ENCODE measurements around the gene VPS35L.

The VPS35L gene

GRCh38 chr16:19528666-19529065 is 26.8 kb upstream of the VPS35L start:
- in situ Hi-C loops (cut with HindIII; ENCODE audit: low sequenced_read_pairs) = loop anchor here (25.0 kb wide), 1 partner anchor 566 kb away; no protein-coding TSS in a partner anchor

DNA sequence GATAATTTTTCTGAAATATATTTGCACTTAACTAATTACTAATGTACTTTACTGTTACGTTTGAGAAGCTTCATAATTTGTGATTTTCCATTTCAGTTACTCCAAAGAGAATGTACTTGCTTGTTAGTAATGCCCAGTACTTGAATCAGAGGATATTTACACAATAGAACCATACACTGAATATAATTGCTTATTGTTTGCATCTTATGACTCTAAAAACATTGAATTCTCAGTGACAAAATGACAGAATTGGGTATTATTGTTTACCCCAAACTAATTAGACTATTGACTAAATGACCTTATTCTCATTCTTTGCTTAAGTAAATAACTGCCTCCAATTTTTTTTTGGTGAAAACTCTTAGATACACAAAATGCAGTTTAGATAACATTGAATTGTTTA is 22.9 kb upstream of the VPS35L start:
- in situ Hi-C loops (cut with HindIII; ENCODE audit: low sequenced_read_pairs) = loop anchor here (25.0 kb wide), 1 partner anchor 570 kb away; no protein-coding TSS in a partner anchor

DNA sequence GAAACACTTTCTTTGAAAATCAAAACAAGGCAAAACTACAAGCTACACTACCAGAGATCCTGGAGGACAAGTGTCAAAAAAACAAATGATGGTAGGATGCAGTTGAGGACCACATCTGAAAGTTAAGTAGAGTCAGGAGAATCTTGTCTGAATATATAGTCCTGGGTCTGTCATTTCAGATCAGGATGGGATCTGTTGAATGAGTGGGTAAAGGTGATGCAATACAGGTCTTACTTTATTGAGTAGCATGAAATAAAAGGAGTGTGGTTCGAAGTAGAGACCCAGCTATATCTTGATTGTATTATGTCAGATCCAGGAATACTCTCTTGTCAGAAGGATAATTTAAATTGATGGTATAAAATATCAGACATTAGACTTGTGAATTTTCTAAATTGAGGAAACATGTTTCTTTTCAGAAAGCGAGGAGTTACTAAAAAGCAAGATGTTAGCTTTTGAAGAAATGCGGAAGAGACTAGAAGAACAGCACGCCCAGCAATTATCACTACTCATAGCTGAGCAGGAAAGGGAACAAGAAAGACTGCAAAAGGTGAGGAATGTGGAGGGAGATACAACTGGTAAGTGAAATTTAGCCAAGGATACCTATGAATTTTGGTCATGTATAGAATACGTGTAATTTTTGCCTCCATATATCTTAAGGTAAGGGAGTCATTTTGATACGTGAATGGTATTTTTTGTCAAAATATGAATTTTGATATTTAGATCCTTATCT is 15.1 kb upstream of the VPS35L start:
- in situ Hi-C loops (cut with HindIII; ENCODE audit: low sequenced_read_pairs) = loop anchor here (25.0 kb wide), 1 partner anchor 578 kb away; no protein-coding TSS in a partner anchor

DNA sequence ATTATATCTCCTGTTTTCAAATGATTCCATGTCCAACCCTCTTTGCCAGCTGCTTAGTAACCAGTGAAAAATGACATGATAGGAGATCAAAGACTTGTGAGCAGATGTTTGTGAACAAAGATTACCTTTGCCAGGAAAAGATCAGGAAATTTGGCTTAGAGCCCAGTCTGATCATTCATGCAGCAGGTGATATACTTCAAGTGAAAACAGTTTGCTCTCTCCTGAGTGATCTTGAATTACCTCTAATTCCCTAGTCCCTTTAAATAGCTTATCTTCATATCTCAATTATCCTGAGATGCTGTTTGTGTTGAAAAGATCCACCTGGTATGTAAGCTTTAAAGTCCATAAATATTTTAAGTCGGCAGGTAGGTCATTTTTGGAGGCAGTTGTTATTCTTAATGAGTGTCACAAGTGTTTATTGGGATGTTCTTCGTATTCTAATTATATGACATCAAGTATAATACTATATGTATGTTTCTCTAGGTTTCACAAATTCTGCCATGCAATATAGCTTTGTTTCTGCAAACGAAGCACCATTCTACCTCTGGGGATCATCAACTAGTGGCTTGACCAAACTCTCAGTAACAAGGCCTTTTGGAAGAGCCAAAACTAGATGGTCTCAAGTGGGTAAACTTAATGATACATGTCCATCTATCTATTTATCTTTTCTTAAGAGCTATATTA is 13.2 kb upstream of the VPS35L start:
- in situ Hi-C loops (cut with HindIII; ENCODE audit: low sequenced_read_pairs) = loop anchor here (25.0 kb wide), 1 partner anchor 580 kb away; no protein-coding TSS in a partner anchor

DNA sequence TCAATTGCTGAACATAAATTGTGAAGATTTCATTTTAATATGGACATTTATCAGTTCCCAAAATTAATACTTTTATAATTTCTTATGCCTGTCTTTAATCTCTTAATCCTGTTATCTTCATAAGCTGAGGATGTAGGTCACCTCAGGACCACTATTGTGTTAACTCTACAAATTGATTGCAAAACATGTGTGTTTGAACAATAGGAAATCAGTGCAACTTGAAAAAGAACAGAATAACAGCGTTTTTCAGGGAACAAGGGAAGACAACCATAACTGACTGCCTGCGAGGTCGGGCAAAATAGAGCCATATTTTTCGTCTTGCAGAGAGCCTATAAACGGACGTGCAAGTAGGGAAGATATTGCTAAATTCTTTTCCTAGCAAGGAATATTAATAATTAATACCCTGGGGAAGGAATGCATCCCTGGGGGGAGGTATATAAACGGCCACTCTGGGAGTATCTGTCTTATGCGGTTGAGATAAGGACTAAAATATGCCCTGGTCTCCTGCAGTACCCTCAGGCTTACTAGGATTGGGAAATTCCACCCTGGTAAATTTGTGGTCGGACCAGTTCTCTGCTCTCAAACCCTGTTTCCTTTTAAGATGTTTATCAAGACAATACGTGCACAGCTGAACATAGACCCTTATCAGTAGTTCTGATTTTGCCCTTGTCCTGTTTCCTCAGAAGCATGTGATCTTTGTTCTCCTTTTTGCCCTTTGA is 12.1 kb upstream of the VPS35L start:
- in situ Hi-C loops (cut with HindIII; ENCODE audit: low sequenced_read_pairs) = loop anchor here (25.0 kb wide), 1 partner anchor 581 kb away; no protein-coding TSS in a partner anchor

DNA sequence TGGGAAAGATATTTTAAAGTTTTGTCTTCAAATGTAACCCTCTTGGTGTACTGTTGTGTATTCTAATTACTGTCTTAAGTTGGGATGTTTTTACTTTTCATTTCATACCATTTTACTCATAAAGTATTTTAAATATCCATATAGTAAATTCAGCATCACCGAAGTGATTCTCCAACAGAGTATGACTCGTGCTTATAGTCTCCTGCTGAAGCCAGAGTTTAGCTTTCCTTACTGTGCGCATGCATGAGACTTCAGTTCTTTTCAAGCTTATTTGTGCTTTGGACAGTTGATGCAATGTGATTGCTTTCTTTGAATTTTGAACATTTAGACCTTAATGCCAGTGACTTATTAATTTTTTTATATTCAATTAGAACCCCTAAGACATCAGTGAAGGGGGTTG is 7.4 kb upstream of the VPS35L start:
- in situ Hi-C loops (cut with HindIII; ENCODE audit: low sequenced_read_pairs) = loop anchor here (25.0 kb wide), 1 partner anchor 586 kb away; no protein-coding TSS in a partner anchor

- in situ Hi-C loops (cut with HindIII; ENCODE audit: low sequenced_read_pairs) = loop anchor here (25.0 kb wide), 1 partner anchor 587 kb away; no protein-coding TSS in a partner anchor
Measured at GRCh38 chr16:19549673-19550072, 5.8 kb upstream of the VPS35L start.

GRCh38 chr16:19555938-19556771 is 652 bp downstream of the VPS35L start:
- in situ Hi-C loops (cut with HindIII; ENCODE audit: low sequenced_read_pairs) = no loop called here

GRCh38 chr16:19559242-19559910 is 3.9 kb downstream of the VPS35L start:
- in situ Hi-C loops (cut with HindIII; ENCODE audit: low sequenced_read_pairs) = no loop called here

GRCh38 chr16:19560078-19560477 is 4.6 kb downstream of the VPS35L start:
- in situ Hi-C loops (cut with HindIII; ENCODE audit: low sequenced_read_pairs) = no loop called here

DNA sequence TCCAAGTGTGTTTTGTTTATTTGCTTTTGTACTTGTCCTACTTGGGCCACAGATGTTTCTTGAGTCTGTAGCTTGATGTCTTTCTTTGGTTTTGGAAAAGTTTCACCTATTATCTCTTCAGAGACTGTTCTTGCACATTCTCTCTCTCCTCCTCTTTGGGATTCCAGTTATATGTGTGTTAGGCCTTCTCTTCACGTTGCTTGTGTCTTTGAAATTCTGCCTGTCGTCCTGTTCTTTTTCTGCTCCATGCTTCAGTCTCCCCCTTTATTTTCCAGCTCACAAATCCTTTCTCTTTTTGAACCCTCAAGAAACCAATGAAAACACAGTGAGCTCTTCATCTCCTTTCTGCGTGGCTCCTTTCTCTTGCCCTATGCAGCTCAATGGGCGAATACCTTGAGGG is 7.9 kb downstream of the VPS35L start:
- in situ Hi-C loops (cut with HindIII; ENCODE audit: low sequenced_read_pairs) = no loop called here

DNA sequence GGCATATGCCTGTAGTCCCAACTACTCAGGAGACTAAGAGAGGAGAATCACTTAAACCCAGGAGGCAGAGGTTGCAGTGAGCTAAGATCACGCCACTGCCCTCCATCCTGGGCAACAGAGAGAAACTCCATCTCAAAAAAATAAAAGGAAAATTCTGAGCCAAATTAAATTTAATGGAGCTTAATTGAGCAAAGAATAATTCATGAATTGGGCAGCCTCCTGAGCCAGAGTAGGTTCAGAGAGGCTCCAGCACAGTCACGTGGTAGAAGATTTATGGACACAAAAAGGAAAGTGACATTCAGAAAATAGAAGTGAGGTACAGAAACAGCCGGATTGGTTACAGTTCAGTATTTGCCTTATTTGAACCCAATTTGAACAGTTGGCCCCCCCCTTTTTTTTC is 10.9 kb downstream of the VPS35L start:
- in situ Hi-C loops (cut with HindIII; ENCODE audit: low sequenced_read_pairs) = no loop called here

DNA sequence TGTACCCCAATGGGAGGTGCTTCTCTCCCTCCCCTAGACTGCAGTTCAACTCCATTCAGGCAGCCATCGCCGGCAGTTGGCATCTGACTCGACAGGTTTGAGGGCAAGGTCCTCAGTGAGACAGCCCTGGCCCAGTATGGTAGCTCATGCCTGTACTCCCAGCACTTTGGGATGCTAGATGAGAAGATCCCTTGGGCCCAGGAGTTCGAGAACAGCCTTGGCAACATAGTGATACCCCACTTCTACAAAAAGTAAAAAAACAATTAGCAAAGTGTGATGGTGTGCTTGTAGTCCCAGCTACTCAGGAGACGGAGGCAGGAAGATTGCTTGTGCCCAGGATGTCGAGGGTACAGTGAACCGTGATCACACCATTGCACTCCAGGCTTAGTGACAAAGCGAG is 12.1 kb downstream of the VPS35L start:
- in situ Hi-C loops (cut with HindIII; ENCODE audit: low sequenced_read_pairs) = no loop called here

DNA sequence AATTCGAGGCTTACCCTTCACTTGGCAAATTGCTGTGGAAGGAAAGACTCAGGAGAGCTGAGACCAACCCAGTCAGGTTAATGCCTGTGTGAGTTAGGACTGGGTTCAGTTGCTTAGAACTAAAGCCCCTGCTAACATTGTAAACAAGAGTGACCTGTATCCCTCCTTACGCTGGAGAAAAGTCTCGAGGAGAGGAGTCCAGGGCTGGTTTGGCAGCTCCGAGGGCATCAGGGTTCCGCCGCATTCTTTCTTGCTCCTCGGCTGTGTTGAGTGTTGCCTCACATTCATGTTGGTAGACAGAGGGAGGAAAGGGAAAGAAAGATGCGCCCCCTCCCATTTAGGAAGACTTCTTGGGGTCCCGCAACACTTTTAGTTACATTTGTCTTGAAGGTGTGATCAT is 18.5 kb downstream of the VPS35L start:
- in situ Hi-C loops (cut with HindIII; ENCODE audit: low sequenced_read_pairs) = no loop called here

- in situ Hi-C loops (cut with HindIII; ENCODE audit: low sequenced_read_pairs) = no loop called here
Measured at GRCh38 chr16:19574615-19575014, 19.1 kb downstream of the VPS35L start.

DNA sequence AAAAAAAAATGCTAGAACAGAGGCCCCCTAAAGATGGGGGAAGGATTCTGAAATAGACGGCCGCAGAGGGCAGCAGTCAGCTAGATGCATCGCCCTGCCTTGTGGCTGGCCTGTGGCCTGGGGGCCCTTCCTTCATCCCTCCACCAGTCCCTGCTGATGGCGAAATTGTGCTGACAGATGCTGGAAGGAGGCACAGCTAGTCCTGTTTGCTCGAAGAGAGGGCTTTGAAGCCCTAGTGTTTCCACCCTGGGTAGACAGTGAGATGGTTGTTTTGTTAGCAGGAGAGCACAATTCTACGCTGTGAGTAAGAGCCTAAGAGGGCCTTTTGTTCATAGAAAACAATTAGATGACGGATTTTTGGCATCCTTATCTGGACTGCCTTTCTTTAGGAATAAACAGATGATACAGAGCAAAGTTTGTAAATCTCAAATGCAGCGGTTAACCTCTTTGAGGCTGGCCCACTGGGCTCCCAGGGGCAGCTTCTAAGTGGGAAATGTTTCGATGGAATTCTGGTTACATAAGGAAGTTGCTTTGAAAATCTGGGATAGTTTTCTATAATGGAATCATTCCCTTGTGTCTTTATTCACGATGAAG is 23.0 kb downstream of the VPS35L start:
- in situ Hi-C loops (cut with HindIII; ENCODE audit: low sequenced_read_pairs) = no loop called here

DNA sequence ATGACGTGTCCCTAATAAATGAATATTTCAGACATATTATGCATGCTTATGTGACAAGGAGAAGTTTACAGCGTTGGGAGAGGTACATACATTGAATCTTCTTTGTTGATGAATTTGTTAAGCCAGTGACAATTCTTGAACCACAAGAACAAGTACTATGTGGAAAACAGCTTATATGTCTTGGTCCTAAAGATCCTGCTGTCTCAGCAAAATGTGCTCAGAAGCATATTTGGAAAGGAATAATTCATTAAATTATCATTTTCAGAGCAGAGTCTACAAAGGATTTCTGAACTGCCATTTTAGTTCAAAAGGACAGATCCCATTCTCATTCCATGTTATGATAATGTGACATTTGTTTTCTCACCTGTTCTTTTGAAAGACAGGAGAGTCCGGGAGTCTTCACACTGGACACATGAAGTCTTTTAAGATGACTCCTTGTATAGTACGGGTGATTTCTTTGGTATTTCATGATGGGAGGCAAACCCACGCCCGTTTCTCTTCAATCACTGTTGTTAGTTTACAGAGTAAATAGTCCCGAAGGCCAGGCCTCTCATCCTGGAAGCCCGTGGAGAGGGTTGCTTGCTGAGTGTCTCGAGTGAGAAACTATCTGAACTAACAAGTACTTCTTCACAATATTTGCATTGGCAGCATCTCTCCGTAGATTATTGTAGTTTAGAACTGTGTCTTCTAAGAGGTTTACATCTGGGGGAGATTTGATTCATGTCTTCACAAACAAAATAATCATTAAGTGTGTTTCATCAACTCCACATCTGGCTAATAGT is 26.7 kb downstream of the VPS35L start:
- in situ Hi-C loops (cut with HindIII; ENCODE audit: low sequenced_read_pairs) = no loop called here

GRCh38 chr16:19583665-19584300 is 28.3 kb downstream of the VPS35L start:
- in situ Hi-C loops (cut with HindIII; ENCODE audit: low sequenced_read_pairs) = no loop called here

Measured in DLD1 (cell line).